Measurements from ENCODE around the gene GDPGP1.
"Not testable (repeated sequence)": the region's sequence is repeated elsewhere in the genome, so short reads cannot be mapped to it uniquely, and the experiment has no call there.

The GDPGP1 gene

DNA sequence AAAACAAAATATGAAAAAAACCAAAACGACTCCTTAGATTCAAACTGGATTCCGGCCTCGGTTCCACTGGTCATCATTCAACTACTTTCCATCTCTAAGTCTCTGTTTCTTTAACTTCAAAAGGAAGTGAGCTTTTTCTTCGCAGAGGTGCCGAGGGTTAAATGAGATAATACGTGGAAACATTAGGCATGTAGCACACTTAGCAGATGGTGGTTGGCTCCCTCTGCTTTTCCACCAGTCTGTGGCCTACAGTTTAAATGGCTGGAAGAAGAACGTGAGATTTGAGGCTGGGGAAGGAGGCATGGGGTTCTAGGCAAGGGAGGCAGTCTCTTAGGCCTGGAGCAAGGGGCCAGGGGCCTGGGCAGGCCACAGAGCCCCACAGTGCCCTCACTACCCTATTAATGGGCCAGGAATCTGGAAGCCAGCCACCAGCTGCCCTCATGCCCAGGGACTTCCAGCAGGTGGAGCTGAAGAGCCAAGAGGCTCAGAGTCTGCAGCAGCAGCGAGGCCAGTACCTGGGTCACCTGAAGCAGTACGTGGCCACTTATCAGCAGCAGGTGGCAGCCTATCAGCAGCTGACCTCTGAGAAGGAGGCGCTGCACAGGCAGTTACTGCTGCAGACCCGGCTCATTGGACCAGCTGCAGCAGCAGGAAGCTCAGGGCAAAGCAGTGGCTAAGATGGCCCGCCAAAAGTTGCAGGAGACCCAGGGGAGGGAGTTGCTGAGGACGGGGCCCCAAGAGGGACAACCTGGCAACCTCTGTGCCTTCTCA is 59.2 kb downstream of the GDPGP1 start:
- TF ChIP-seq, protein P1, sequence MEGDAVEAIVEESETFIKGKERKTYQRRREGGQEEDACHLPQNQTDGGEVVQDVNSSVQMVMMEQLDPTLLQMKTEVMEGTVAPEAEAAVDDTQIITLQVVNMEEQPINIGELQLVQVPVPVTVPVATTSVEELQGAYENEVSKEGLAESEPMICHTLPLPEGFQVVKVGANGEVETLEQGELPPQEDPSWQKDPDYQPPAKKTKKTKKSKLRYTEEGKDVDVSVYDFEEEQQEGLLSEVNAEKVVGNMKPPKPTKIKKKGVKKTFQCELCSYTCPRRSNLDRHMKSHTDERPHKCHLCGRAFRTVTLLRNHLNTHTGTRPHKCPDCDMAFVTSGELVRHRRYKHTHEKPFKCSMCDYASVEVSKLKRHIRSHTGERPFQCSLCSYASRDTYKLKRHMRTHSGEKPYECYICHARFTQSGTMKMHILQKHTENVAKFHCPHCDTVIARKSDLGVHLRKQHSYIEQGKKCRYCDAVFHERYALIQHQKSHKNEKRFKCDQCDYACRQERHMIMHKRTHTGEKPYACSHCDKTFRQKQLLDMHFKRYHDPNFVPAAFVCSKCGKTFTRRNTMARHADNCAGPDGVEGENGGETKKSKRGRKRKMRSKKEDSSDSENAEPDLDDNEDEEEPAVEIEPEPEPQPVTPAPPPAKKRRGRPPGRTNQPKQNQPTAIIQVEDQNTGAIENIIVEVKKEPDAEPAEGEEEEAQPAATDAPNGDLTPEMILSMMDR (conservative IDR thresholded peaks at IDR 0.05; ENCODE audit: low read depth, low read length) = peak; percentile 80
- H3K4me3 ChIP-seq (ENCODE audit: low read length); DNase-seq (ENCODE audit: low read depth): not testable (repeated sequence)

DNA sequence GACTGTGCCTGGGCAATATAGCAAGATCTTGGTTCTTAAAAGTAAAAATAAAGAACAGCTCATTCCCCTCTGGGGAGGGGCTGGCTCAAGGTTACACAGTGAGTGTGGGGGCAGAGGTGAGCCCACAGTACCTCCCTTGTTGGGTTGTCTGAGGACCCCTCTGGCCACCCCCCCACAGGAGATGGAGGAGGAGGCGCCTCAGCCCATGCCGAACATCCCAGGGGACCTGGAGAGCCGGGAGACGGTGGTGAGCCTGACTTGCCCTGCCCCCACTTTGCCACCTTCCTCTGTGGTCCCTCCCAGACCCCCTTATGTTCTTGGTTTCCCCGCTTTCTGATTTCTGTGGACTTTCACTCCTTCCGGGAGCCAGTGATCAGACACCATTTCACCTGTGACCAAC is 60.1 kb downstream of the GDPGP1 start:
- DNase-seq (ENCODE audit: low read depth) = no peak
- TF ChIP-seq, protein P1 (conservative IDR thresholded peaks at IDR 0.05; ENCODE audit: low read depth, low read length) = no peak

DNA sequence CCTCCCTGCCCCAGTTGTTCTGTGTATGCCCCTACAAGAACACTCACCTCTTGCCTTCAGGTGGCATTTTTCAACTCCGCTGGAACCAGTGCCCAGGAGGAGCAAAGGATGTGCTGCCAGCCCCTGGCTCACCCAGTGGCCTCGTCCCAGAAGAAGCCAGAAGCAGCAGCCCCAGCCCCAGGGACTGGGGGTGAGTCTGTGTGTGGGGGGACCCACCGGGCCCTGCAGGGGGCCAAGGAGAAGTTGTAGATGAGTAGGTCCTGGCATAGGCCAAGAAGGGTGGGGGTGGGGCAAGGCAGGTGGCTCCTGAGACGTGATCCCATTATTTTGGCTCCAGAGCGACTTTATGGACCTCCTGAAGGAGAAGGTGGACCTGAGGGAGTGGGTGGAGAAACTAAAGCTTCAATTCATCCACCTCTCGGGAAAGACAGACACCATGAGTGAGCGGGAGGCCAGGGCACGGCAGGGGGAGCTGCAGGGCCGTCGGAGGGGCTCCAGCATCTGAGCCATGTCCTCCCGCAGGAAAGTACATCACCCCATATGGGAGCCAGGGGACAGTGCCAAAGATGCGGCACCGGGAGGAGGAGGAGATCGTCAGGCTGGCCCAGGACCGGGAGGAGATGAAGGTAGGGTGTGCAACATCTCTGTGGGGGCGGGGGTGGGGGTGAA is 60.7 kb downstream of the GDPGP1 start:
- no peak overlapping the region for H3K4me3 ChIP-seq (ENCODE audit: low read length)
- DNase-seq (ENCODE audit: low read depth) = no peak
- TF ChIP-seq, protein P1 (conservative IDR thresholded peaks at IDR 0.05; ENCODE audit: low read depth, low read length) = no peak

More for the DNA sequence above, 60.1 kb downstream of the GDPGP1 start:
- no peak overlapping the region for H3K4me3 ChIP-seq (ENCODE audit: low read length)

DNA sequence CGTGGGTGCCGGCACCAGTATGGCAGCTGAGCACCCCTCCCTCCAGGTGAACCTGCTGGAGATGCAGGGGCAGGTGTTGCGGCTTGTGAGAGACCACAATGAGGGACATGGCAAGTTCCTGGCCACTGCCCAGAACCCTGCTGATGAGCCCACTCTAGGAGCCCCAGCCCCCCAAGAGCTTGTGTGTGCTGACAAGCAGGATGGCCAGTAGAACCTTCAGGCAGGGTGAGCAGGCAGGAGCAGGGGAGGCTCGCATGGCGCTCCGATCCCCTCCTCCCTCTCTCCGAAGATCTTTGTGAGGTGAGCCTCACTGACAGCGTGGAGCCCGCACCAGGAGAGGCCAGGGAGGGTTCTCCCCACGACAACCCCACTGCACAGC is 61.2 kb downstream of the GDPGP1 start:
- no peak overlapping the region for H3K4me3 ChIP-seq (ENCODE audit: low read length)

More for the DNA sequence above, 61.2 kb downstream of the GDPGP1 start:
- TF ChIP-seq, protein P1 (conservative IDR thresholded peaks at IDR 0.05; ENCODE audit: low read depth, low read length) = no peak
- no peak for DNase-seq (ENCODE audit: low read depth)
